Measurements from ENCODE around the gene PCDHA10. TPM values are rescaled to one million over a fixed set of nuclear protein-coding genes. Genes with fewer than 3 reads are reported as not detected.
A peak's percentile ranks its signal among the peaks of the same experiment; 100 is the strongest.
"Not testable (repeated sequence)": the region's sequence is repeated elsewhere in the genome, so short reads cannot be mapped to it uniquely, and the experiment has no call there.

PCDHA10 gene
- total RNA-seq, 2 donors from 2014 or later: 0.28 to 0.41 TPM

DNA sequence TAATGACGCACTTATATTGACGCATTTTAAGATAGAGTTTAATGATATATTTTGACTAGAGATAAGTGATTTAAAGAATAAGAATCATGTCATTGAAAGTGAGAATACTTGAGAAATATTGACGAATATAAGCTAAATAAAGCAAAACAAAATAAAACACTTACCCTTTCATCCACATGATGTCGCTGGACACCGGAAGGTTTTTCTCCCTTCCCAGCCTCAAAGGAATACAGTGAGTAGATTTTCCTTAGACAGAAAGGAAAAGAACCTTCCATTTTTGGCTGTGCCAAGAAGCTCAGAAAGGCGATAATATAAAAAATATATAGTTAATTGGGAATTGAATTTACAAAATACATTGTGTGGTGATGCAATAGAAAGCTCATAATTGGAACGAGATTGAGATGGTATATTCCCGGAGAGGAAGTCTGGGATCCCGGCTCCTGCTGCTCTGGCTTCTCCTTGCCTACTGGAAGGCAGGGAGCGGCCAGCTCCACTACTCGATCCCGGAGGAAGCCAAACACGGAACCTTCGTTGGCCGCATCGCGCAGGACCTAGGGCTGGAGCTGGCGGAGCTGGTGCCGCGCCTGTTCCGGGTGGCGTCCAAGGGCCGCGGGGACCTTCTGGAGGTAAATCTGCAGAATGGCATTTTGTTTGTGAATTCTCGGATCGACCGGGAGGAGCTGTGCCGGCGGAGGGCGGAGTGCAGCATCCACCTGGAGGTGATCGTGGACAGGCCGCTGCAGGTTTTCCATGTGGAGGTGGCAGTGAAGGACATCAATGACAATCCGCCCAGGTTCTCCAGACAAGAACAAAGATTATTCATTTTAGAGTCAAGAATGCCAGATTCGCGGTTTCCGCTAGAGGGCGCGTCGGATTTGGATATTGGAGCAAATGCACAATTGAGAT lies 34.1 kb upstream of the PCDHA10 start, which contains the start of gene PCDHA5:
TSS of gene PCDHA5 (plus strand) at position 239 of the 906 bp plus-strand sequence.
- DNase-seq (ENCODE audit: low spot score) (no peak), ATAC-seq (ENCODE audit: insufficient number of reproducible peaks, low FRiP score, low read depth) (no peak)
- TF ChIP-seq, protein P1, sequence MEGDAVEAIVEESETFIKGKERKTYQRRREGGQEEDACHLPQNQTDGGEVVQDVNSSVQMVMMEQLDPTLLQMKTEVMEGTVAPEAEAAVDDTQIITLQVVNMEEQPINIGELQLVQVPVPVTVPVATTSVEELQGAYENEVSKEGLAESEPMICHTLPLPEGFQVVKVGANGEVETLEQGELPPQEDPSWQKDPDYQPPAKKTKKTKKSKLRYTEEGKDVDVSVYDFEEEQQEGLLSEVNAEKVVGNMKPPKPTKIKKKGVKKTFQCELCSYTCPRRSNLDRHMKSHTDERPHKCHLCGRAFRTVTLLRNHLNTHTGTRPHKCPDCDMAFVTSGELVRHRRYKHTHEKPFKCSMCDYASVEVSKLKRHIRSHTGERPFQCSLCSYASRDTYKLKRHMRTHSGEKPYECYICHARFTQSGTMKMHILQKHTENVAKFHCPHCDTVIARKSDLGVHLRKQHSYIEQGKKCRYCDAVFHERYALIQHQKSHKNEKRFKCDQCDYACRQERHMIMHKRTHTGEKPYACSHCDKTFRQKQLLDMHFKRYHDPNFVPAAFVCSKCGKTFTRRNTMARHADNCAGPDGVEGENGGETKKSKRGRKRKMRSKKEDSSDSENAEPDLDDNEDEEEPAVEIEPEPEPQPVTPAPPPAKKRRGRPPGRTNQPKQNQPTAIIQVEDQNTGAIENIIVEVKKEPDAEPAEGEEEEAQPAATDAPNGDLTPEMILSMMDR (IDR thresholded peaks at IDR 0.05): no peak
- Histone ChIP-seq H3K4me1 (ENCODE audit: control insufficient read depth in 1 of 2, low read depth in 2 of 2) (no peaks in the 10 kb centered on the region), H3K9me3 (peaks cover 17% of the 10 kb centered on the region), H3K4me3 (no peak within 1 kb of the TSS), H3K36me3 (no peaks in the 10 kb centered on the region), H3K27me3 (replicated peaks; ENCODE audit: insufficient read depth) (no peaks in the 10 kb centered on the region), H3K27ac (no peak within 1 kb of the TSS)

GRCh38 chr5:140822281-140822629 lies 33.4 kb upstream of the PCDHA10 start:
- Histone ChIP-seq H3K4me3 (no peak overlapping the region), H3K36me3 (no peaks in the 10 kb centered on the region), H3K4me1 (ENCODE audit: control insufficient read depth in 1 of 2, low read depth in 2 of 2) (no peaks in the 10 kb centered on the region), H3K27ac (no peak overlapping the region), H3K9me3 (peaks cover 14% of the 10 kb centered on the region), H3K27me3 (replicated peaks; ENCODE audit: insufficient read depth) (no peaks in the 10 kb centered on the region)
- no peak for DNase-seq (ENCODE audit: low spot score)
- ATAC-seq (ENCODE audit: insufficient number of reproducible peaks, low FRiP score, low read depth): no peak
- TF ChIP-seq, protein P1 (IDR thresholded peaks at IDR 0.05): no peak

- not testable (repeated sequence) for ATAC-seq (ENCODE audit: insufficient number of reproducible peaks, low FRiP score, low read depth); H3K27me3 ChIP-seq (replicated peaks; ENCODE audit: insufficient read depth); H3K4me3 ChIP-seq; H3K36me3 ChIP-seq; H3K4me1 ChIP-seq (ENCODE audit: control insufficient read depth in 1 of 2, low read depth in 2 of 2); H3K27ac ChIP-seq; DNase-seq (ENCODE audit: low spot score)
- peaks cover 16% of the 10 kb centered on the region for H3K9me3 ChIP-seq
Observed at GRCh38 chr5:140822969-140823368, 32.7 kb upstream of the PCDHA10 start.

DNA sequence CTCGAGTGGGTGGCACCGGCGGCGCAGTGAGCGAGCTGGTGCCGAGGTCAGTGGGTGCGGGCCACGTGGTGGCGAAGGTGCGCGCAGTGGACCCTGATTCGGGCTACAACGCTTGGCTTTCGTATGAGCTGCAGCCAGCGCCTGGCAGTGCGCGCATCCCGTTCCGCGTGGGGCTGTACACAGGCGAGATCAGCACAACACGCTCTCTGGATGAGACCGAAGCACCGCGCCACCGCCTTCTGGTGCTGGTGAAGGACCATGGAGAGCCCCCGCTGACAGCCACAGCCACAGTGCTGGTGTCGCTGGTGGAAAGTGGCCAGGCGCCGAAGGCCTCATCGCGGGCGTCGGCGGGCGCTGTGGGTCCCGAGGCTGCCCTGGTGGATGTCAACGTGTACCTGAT lies 32.2 kb upstream of the PCDHA10 start:
- no peaks in the 10 kb centered on the region for H3K36me3 ChIP-seq
- H3K9me3 ChIP-seq: peaks cover 21% of the 10 kb centered on the region
- no peak overlapping the region for H3K4me3 ChIP-seq
- DNase-seq (ENCODE audit: low spot score) (no peak), ATAC-seq (ENCODE audit: insufficient number of reproducible peaks, low FRiP score, low read depth) (no peak)
- no peaks in the 10 kb centered on the region for H3K27me3 ChIP-seq (replicated peaks; ENCODE audit: insufficient read depth)
- no peaks in the 10 kb centered on the region for H3K4me1 ChIP-seq (ENCODE audit: control insufficient read depth in 1 of 2, low read depth in 2 of 2)
- TF ChIP-seq, protein P1 (IDR thresholded peaks at IDR 0.05): no peak
- H3K27ac ChIP-seq: no peak overlapping the region

DNA sequence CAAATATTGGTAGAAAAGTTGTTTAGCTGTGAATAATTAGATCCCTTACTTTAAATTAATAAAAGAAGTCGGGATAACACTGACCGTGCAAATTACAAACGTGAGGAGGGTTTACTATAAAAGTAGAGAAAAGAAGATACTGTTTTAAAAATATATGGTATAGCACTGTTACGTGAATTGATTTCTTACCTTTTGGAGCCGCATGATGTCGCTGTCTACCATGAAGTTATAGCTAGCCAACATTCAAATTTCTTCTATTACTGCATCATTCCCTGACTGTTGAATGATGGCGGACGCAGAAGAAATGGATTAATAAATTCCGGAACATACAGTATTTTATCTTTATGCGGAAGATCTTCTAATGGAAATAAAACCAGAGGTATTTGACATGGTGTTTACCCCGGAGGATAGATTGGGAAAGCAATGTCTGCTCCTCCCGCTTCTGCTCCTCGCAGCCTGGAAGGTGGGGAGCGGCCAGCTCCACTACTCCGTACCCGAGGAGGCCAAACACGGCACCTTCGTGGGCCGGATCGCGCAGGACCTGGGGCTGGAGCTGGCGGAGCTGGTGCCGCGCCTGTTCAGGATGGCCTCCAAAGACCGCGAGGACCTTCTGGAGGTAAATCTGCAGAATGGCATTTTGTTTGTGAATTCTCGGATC lies 27.9 kb upstream of the PCDHA10 start, which contains the start of gene PCDHA6:
TSS of gene PCDHA6 (plus strand) at position 257 of the 658 bp plus-strand sequence. CDS start at position 389, 132 bp downstream.
- DNase-seq (ENCODE audit: low spot score) (no peak), ATAC-seq (ENCODE audit: insufficient number of reproducible peaks, low FRiP score, low read depth) (no peak)
- H3K4me3 ChIP-seq: peak within 1 kb of the TSS; percentile 42
- no peaks in the 10 kb centered on the region for H3K27me3 ChIP-seq (replicated peaks; ENCODE audit: insufficient read depth)
- no peak within 1 kb of the TSS for H3K27ac ChIP-seq
- TF ChIP-seq, protein P1 (IDR thresholded peaks at IDR 0.05): no peak
- no peaks in the 10 kb centered on the region for H3K36me3 ChIP-seq
- peaks cover 20% of the 10 kb centered on the region for H3K9me3 ChIP-seq
- H3K4me1 ChIP-seq (ENCODE audit: control insufficient read depth in 1 of 2, low read depth in 2 of 2): no peaks in the 10 kb centered on the region
